SK-N-SH (cell line): ENCODE measurements around the gene MRM3. TPM values are rescaled to one million over a fixed set of nuclear protein-coding genes. Genes with fewer than 3 reads are reported as not detected.
"Not testable (repeated sequence)": the region's sequence is repeated elsewhere in the genome, so short reads cannot be mapped to it uniquely, and the experiment has no call there.

Experiments
- CTCF ChIA-PET: fragments of 300-600, 350-600 bp; formaldehyde crosslinking; extraction: SDS; loops from one replicate; lab custom pipeline; 2021; lab: Yijun Ruan, JAX
- POLR2A ChIA-PET: fragments of 350-600 bp; sonication (Branson Sonifier 250); formaldehyde crosslinking; extraction: SDS; loops from one replicate; lab custom pipeline; 2020; ENCODE audit warnings: antibody characterized with exemption, inconsistent platforms; lab: Yijun Ruan, JAX
- DNase-seq: peaks from one replicate; pipeline ENCODE4 v3.0.0; 2012
- H2AFZ ChIP-seq: fragments of 200-600 bp; sonication (generic); 2 replicates; pipeline ENCODE4 v1.8.1; 2016; ENCODE audit warnings: antibody characterized with exemption, mild to moderate bottlenecking, low read depth
- H3F3A ChIP-seq: fragments of 200-600 bp; sonication (generic); replicated peaks from 2 replicates; pipeline ENCODE3; 2016; ENCODE audit warnings: antibody characterized with exemption, mild to moderate bottlenecking; ENCODE audit not compliant: insufficient read depth
- H3K27ac ChIP-seq, 2 experiments: fragments of 200-500 bp in 1 of 2; fragments of 200-600 bp in 1 of 2; sonication (Bioruptor generic) in 1 of 2; sonication (generic), shearing (Covaris generic) in 1 of 2; 2 replicates each; pipeline versions ENCODE4 v1.5.1 to v1.6.1; 2014 to 2016; ENCODE audit warnings: low read depth in 2 of 2, inconsistent platforms in 1 of 2, low read length in 1 of 2, mild to moderate bottlenecking in 1 of 2, mixed read lengths in 1 of 2
- H3K27me3 ChIP-seq: fragments of 200-600 bp; sonication (generic), shearing (Covaris generic); 2 replicates; pipeline ENCODE4 v1.6.1; 2016; ENCODE audit warnings: mixed run types; ENCODE audit not compliant: insufficient read depth
- H3K36me3 ChIP-seq, 2 experiments: fragments of 200-500 bp in 1 of 2; fragments of 200-600 bp in 1 of 2; sonication (Bioruptor generic) in 1 of 2; sonication (generic) in 1 of 2; replicated peaks in 1 of 2; 2 replicates each; pipeline versions ENCODE3 to v1.5.1; 2014 to 2016; ENCODE audit warnings: low read length in 1 of 2, mild to moderate bottlenecking in 1 of 2; ENCODE audit not compliant: insufficient read depth in 2 of 2, control insufficient read depth in 1 of 2
- H3K4me1 ChIP-seq, 2 experiments: fragments of 200-500 bp in 1 of 2; fragments of 200-600 bp in 1 of 2; sonication (Bioruptor generic) in 1 of 2; sonication (generic), shearing (Covaris generic) in 1 of 2; 2 replicates each; pipeline versions ENCODE4 v1.5.1 to v1.6.1; 2014 to 2016; ENCODE audit warnings: low read depth in 1 of 2, low read length in 1 of 2, mixed run types in 1 of 2; ENCODE audit not compliant: insufficient read depth in 2 of 2, control insufficient read depth in 1 of 2
- H3K4me2 ChIP-seq: fragments of 200-600 bp; sonication (generic), shearing (Covaris generic); 2 replicates; pipeline ENCODE4 v1.6.1; 2017; ENCODE audit warnings: mixed run types
- H3K4me3 ChIP-seq, 2 experiments: fragments of 200-500 bp in 1 of 2; fragments of 200-600 bp in 1 of 2; sonication (Bioruptor generic) in 1 of 2; sonication (generic), shearing (Covaris generic) in 1 of 2; 2 replicates each; pipeline versions ENCODE4 v1.5.1 to v1.8.1; 2014 to 2016; ENCODE audit warnings: low read depth in 2 of 2, inconsistent platforms in 1 of 2, low read length in 1 of 2, mild to moderate bottlenecking in 1 of 2, mixed read lengths in 1 of 2, moderate library complexity in 1 of 2
- H3K79me2 ChIP-seq: fragments of 200-600 bp; sonication (generic); 2 replicates; pipeline ENCODE4 v1.8.1; 2017; ENCODE audit warnings: mild to moderate bottlenecking; ENCODE audit not compliant: insufficient read depth
- H3K9ac ChIP-seq: fragments of 200-600 bp; sonication (generic); 2 replicates; pipeline ENCODE4 v1.6.1; 2017; ENCODE audit warnings: mixed run types
- H3K9me2 ChIP-seq: fragments of 200-600 bp; sonication (generic); 2 replicates; pipeline ENCODE4 v1.6.1; 2017; ENCODE audit warnings: mixed run types
- H3K9me3 ChIP-seq: fragments of 200-600 bp; sonication (generic); 2 replicates; pipeline ENCODE4 v1.6.1; 2017; ENCODE audit warnings: mixed run types, mild to moderate bottlenecking, moderate library complexity
- H4K20me1 ChIP-seq: fragments of 200-600 bp; sonication (generic); 2 replicates; pipeline ENCODE4 v1.6.1; 2017; ENCODE audit warnings: mild to moderate bottlenecking, mixed run types; ENCODE audit not compliant: insufficient read depth
- EP300 ChIP-seq, 2 experiments: IDR thresholded peaks; 2 replicates each; pipeline versions ENCODE4 v1.4.0 to v1.6.1; 2012; ENCODE audit warnings: borderline replicate concordance in 1 of 2, low read depth in 1 of 2, low read length in 1 of 2
- FOSL2 ChIP-seq: IDR thresholded peaks from 2 replicates; pipeline ENCODE4 v1.4.0; 2012; ENCODE audit warnings: low read depth, mild to moderate bottlenecking, moderate library complexity, borderline replicate concordance
- FOXJ3 ChIP-seq: sonication (generic); formaldehyde crosslinking; IDR thresholded peaks from 2 replicates; pipeline ENCODE4 v1.5.1; 2020; ENCODE audit warnings: mild to moderate bottlenecking, missing genetic modification reagents
- GABPA ChIP-seq: IDR thresholded peaks from 2 replicates; pipeline ENCODE4 v1.4.0; 2012; ENCODE audit warnings: low read depth, mild to moderate bottlenecking
- JUND ChIP-seq: IDR thresholded peaks from 2 replicates; pipeline ENCODE4 v1.4.0; 2012
- MEF2A ChIP-seq: IDR thresholded peaks from 2 replicates; pipeline ENCODE4 v1.4.0; 2012; ENCODE audit warnings: low read depth, borderline replicate concordance
- NRF1 ChIP-seq: IDR thresholded peaks from 2 replicates; pipeline ENCODE4 v1.6.1; 2012; ENCODE audit warnings: low read depth, mild to moderate bottlenecking, low read length
- RAD21 ChIP-seq: IDR thresholded peaks from 2 replicates; pipeline ENCODE4 v1.6.1; 2012; ENCODE audit warnings: mild to moderate bottlenecking, low read length
- RCOR1 ChIP-seq: fragments of 150-350 bp; IDR thresholded peaks from 2 replicates; pipeline ENCODE4 v1.6.1; 2017; ENCODE audit warnings: antibody characterized with exemption, low read length
- REST ChIP-seq: IDR thresholded peaks from 2 replicates; pipeline ENCODE4 v1.6.1; 2012; ENCODE audit warnings: mild to moderate bottlenecking, low read depth, low read length, moderate library complexity
- SMC3 ChIP-seq: IDR thresholded peaks from 2 replicates; pipeline ENCODE4 v1.6.1; 2012; ENCODE audit warnings: low read depth, low read length, improper control_type of control experiment
- TAF1 ChIP-seq: IDR thresholded peaks from 2 replicates; pipeline ENCODE4 v1.6.1; 2012; ENCODE audit warnings: low read depth, mild to moderate bottlenecking, low read length, moderate library complexity, borderline replicate concordance
- TEAD4 ChIP-seq: IDR thresholded peaks from 2 replicates; pipeline ENCODE4 v1.4.0; 2012; ENCODE audit warnings: mild to moderate bottlenecking, borderline replicate concordance; ENCODE audit not compliant: insufficient read depth
- USF2 ChIP-seq: fragments of 150-350 bp; IDR thresholded peaks from 2 replicates; pipeline ENCODE4 v1.6.1; 2017; ENCODE audit warnings: antibody characterized with exemption, low read length, low read depth, borderline replicate concordance
- WGBS: methylation state at CpG from one replicate; pipeline ENCODE4 v1.1.6; 2017; ENCODE audit warnings: low lambda C conversion rate; 5-methylcytosine and 5-hydroxymethylcytosine counted together
- polyA plus RNA-seq, 3 experiments: library from polyadenylated mRNA; depleted of rRNA; stranded (reverse); fragments of >200 nt; gene quantifications; 2 replicates each; pipeline ENCODE4 v1.2.3, GENCODE V29; 2012
- TF ChIP-seq, protein P1 (sequence below): IDR thresholded peaks from 2 replicates; pipeline ENCODE4; 2012

MRM3 gene
- polyA plus RNA-seq, 1 of the 3 experiments (the other 2 are of a cell fraction), result 16.4 TPM

DNA sequence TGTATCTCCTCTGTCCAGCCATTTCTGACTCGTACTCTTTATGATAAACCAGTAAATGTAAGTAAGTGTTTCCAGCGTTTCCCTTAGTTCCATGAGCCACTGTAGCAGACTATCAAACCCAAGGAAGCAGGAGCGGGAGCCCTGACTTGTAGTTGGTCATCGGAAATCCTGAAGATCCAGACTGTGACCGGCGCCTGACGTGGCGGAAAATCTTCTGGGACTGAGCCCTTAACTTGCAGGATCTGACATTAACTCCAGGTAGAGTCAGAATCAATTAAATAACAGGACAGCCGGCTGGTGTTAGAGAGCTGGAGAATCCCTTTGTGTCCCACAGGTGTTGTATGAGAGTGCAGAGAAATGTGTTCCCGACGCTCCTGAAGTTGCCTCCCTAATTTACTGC is 4.1 kb upstream of the MRM3 start:
- 92% methylated on average over 11 of the region's 11 CpGs for WGBS
- H3K9me3 ChIP-seq, result no peaks in the 10 kb centered on the region
- peaks cover 43% of the 10 kb centered on the region for H3K79me2 ChIP-seq
- H3K9ac ChIP-seq, result no peak overlapping the region
- no peak overlapping the region for H2AFZ ChIP-seq
- no peaks in the 10 kb centered on the region for H3K27me3 ChIP-seq
- ChIA-PET POLR2A (no interaction called here), CTCF (interaction anchor here (0.8 to 2.2 kb wide), 3 partner anchors 17 to 219 kb away, joined by 3 to 6 read pairs (median 6); partner anchors contain the start of gene TIMM22)
- H3K36me3 ChIP-seq, result peaks cover 16 to 47% of the 10 kb centered on the region in 2 experiments
- no peak for DNase-seq
- no peak overlapping the region for H3K4me3 ChIP-seq
- H3K4me2 ChIP-seq, result no peak overlapping the region
- TF ChIP-seq TEAD4, result no peak
- TF ChIP-seq, all 33 proteins: peak for 0
- H4K20me1 ChIP-seq, result no peaks in the 10 kb centered on the region
- H3K27ac ChIP-seq, result no peak overlapping the region
- peaks cover 2 to 11% of the 10 kb centered on the region in 2 experiments; a peak in 3 of 4 replicates for H3K4me1 ChIP-seq
- peaks cover 3% of the 10 kb centered on the region for H3F3A ChIP-seq
- H3K9me2 ChIP-seq, result no peaks in the 10 kb centered on the region

DNA sequence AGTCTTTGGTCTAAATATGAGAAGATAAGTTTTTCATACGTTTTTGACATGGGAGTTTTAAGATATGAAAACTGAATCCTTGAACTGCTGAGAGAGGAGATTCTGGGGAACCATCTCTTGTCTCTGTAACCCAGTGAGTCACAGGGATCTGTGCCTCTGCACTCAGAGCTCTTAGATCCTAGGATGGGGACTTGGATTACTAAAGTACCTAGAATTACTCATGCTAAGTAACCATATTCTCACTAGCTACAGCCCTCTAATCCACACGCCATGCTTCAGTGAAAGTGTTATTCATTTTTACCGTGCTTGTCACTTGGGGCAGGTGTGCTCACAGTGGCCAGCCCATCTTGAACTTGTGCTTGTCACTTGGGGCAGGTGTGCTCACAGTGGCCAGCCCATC is 2.0 kb downstream of the MRM3 start:
- Histone ChIP-seq H3K27ac (no peak overlapping the region), H3K9me3 (no peaks in the 10 kb centered on the region), H3K9me2 (no peaks in the 10 kb centered on the region), H3F3A (no peaks in the 10 kb centered on the region), H3K36me3 (peaks cover 21 to 23% of the 10 kb centered on the region in 2 experiments), H3K27me3 (no peaks in the 10 kb centered on the region), H2AFZ (no peak overlapping the region), H3K4me1 (peaks cover 9 to 15% of the 10 kb centered on the region in 2 experiments), H3K79me2 (peaks cover 62% of the 10 kb centered on the region), H4K20me1 (no peaks in the 10 kb centered on the region), H3K4me3 (no peak overlapping the region), H3K4me2 (no peak overlapping the region), H3K9ac (no peak overlapping the region)
- TF ChIP-seq GABPA (no peak), REST (no peak), FOSL2 (no peak), FOXJ3 (no peak), USF2 (no peak), EP300 (IDR thresholded peaks at IDR 0.05; ENCODE audit: borderline replicate concordance in 1 of 2, low read depth in 1 of 2, low read length in 1 of 2) (no peak), NRF1 (no peak), RCOR1 (no peak), TEAD4 (no peak), JUND (no peak), SMC3 (no peak), TAF1 (no peak), RAD21 (no peak), MEF2A (no peak)
- TF ChIP-seq, protein P1, sequence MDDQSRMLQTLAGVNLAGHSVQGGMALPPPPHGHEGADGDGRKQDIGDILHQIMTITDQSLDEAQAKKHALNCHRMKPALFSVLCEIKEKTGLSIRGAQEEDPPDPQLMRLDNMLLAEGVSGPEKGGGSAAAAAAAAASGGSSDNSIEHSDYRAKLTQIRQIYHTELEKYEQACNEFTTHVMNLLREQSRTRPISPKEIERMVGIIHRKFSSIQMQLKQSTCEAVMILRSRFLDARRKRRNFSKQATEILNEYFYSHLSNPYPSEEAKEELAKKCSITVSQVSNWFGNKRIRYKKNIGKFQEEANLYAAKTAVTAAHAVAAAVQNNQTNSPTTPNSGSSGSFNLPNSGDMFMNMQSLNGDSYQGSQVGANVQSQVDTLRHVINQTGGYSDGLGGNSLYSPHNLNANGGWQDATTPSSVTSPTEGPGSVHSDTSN, result no peak
- WGBS, result 45% methylated on average over 3 of the region's 3 CpGs
- DNase-seq, result no peak
- ChIA-PET CTCF (no interaction called here), POLR2A (no interaction called here)

DNA sequence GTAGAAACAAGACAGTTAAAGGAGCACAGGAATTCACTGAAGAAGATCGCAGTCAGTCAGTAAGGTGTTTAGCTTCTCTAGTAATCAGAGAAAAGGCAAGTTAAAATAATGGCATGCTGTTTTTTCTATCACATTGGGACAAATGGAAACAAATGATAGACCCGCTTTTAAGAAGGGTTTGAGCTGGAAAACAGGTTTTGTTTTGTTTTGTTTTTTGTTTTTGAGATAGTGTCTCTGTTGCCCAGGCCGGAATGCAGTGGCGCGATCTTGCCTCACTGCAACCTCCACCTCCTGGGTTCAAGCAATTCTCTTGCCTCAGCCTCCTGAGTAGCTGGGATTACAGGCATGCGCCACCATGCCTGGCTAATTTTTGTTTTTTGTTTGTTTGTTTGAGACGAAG is 3.7 kb downstream of the MRM3 start:
- H2AFZ ChIP-seq, H3K9ac ChIP-seq, POLR2A ChIA-PET, H3K9me2 ChIP-seq, H3K4me2 ChIP-seq, H3K9me3 ChIP-seq, H3K27me3 ChIP-seq, H3K4me3 ChIP-seq, H3F3A ChIP-seq, DNase-seq, H3K27ac ChIP-seq, H4K20me1 ChIP-seq: not testable (repeated sequence)
- H3K36me3 ChIP-seq, result peaks cover 23 to 28% of the 10 kb centered on the region in 2 experiments
- CTCF ChIA-PET, result interaction anchor here (0.8 to 1.1 kb wide), 2 partner anchors 9 to 195 kb away, joined by 4 to 6 read pairs; no protein-coding TSS in a partner anchor
- H3K79me2 ChIP-seq, result peaks cover 44% of the 10 kb centered on the region
- peaks cover 9 to 14% of the 10 kb centered on the region in 2 experiments for H3K4me1 ChIP-seq
- 98% methylated on average over 7 of the region's 7 CpGs for WGBS
